Measurements from ENCODE around the gene ZNF184. TPM values are rescaled to one million over a fixed set of nuclear protein-coding genes. Genes with fewer than 3 reads are reported as not detected.

Gene ZNF184
- total and polyA plus RNA-seq, 12 donors = 1.3 to 5.5 (median 3.3) TPM

- Histone ChIP-seq H3K27me3 (peaks cover 0 to 58% (median 17%) of the 10 kb centered on the region in 7 donors), H3K36me3 (no peaks in the 10 kb centered on the region), H3K9me3 (no peaks in the 10 kb centered on the region), H3K4me1 (peaks cover 0 to 13% (median 0%) of the 10 kb centered on the region in 9 donors), H3K27ac (no peak overlapping the region), H3K4me3 (no peak overlapping the region)
- intact Hi-C loops (cut with DNase I) = no loop called here
- ATAC-seq (no peak), DNase-seq (no peak)
- 38 to 52% methylated on average over 1 of the region's 1 CpG for WGBS, 2 donors
- no peak for TF ChIP-seq CTCF (IDR thresholded peaks at IDR 0.05)
Observed at GRCh38 chr6:27494103-27494502, 21.2 kb upstream of the ZNF184 start.

- ATAC-seq (no peak), DNase-seq (no peak)
- no peak overlapping the region for H3K27ac ChIP-seq
- peaks cover 0 to 13% (median 0%) of the 10 kb centered on the region in 9 donors for H3K4me1 ChIP-seq
- H3K36me3 ChIP-seq = no peaks in the 10 kb centered on the region
- 76 to 79% methylated on average over 2 of the region's 2 CpGs for WGBS, 2 donors
- H3K9me3 ChIP-seq = no peaks in the 10 kb centered on the region
- intact Hi-C loops (cut with DNase I) = no loop called here
- TF ChIP-seq CTCF (IDR thresholded peaks at IDR 0.05) = no peak
- peaks cover 0 to 44% (median 7%) of the 10 kb centered on the region in 7 donors for H3K27me3 ChIP-seq
- no peak overlapping the region for H3K4me3 ChIP-seq
Observed at GRCh38 chr6:27492631-27493190, 19.8 kb upstream of the ZNF184 start.

GRCh38 chr6:27479319-27480182 is 6.6 kb upstream of the ZNF184 start:
- 5% methylated on average over 33 of the region's 33 CpGs for WGBS, 2 donors
- H3K4me1 ChIP-seq = peaks cover 0 to 21% (median 8%) of the 10 kb centered on the region in 9 donors
- TF ChIP-seq CTCF (IDR thresholded peaks at IDR 0.05) = no peak
- no peaks in the 10 kb centered on the region for H3K36me3 ChIP-seq
- peak overlapping the region; percentile 51 to 85 (median 72) for H3K4me3 ChIP-seq
- intact Hi-C loops (cut with DNase I) = loop anchor here in 7 of 10 donors (1.0 to 10.0 kb wide), 18 partner anchors 23 to 1505 kb away; partner anchors contain the start of gene ZNF391 (in 2 of the 7)
- DNase-seq = peak; percentile 76 to 79
- peak overlapping the region; percentile 86 to 97 (median 96) for H3K27ac ChIP-seq
- ATAC-seq = peak; percentile 93 to 97 (median 95)
- H3K9me3 ChIP-seq = no peaks in the 10 kb centered on the region
- no peaks in the 10 kb centered on the region for H3K27me3 ChIP-seq

GRCh38 chr6:27478706-27479318 is 5.9 kb upstream of the ZNF184 start:
- no peaks in the 10 kb centered on the region for H3K36me3 ChIP-seq
- H3K27me3 ChIP-seq = no peaks in the 10 kb centered on the region
- 0% methylated on average over 28 of the region's 28 CpGs for WGBS, 2 donors
- H3K27ac ChIP-seq = peak overlapping the region; percentile 86 to 97 (median 96)
- peaks cover 0 to 25% (median 8%) of the 10 kb centered on the region in 9 donors for H3K4me1 ChIP-seq
- DNase-seq = peak; percentile 84 to 93
- TF ChIP-seq CTCF (IDR thresholded peaks at IDR 0.05) = no peak
- no peaks in the 10 kb centered on the region for H3K9me3 ChIP-seq
- intact Hi-C loops (cut with DNase I) = loop anchor here in 7 of 10 donors (1.0 to 10.0 kb wide), 18 partner anchors 24 to 1506 kb away; partner anchors contain the start of gene ZNF391 (in 2 of the 7)
- H3K4me3 ChIP-seq = peak overlapping the region; percentile 51 to 85 (median 72)
- ATAC-seq = peak; percentile 91 to 98 (median 93)
